T-helper 1 cell treated with Interleukin-12 subunit alpha and Interleukin-12 subunit beta and Interleukin-4 antibody, amounts not matched to agents 30 μg/mL and 1 μg/mL, for 36 hours (primary cell): ENCODE data around the gene PGAP2.
A peak's percentile ranks its signal among the peaks of the same experiment; 100 is the strongest.

Experiments
- H3K27ac Mint-ChIP-seq: one replicate; pipeline ENCODE4 v1.8.0; 2021; ENCODE audit warnings: mild to moderate bottlenecking, mixed read lengths
- H3K27me3 Mint-ChIP-seq: one replicate; pipeline ENCODE4 v1.8.0; 2021; ENCODE audit warnings: low read depth, mixed read lengths
- H3K36me3 Mint-ChIP-seq: one replicate; pipeline ENCODE4 v1.8.0; 2021; ENCODE audit warnings: low read depth, mixed read lengths
- H3K4me1 Mint-ChIP-seq: one replicate; pipeline ENCODE4 v1.8.0; 2021; ENCODE audit warnings: low read depth, mixed read lengths
- H3K4me3 Mint-ChIP-seq: one replicate; pipeline ENCODE4 v1.8.0; 2021; ENCODE audit warnings: mild to moderate bottlenecking, moderate library complexity, mixed read lengths
- H3K9me3 Mint-ChIP-seq: one replicate; pipeline ENCODE4 v1.8.0; 2021; ENCODE audit warnings: mixed read lengths

PGAP2 gene

DNA sequence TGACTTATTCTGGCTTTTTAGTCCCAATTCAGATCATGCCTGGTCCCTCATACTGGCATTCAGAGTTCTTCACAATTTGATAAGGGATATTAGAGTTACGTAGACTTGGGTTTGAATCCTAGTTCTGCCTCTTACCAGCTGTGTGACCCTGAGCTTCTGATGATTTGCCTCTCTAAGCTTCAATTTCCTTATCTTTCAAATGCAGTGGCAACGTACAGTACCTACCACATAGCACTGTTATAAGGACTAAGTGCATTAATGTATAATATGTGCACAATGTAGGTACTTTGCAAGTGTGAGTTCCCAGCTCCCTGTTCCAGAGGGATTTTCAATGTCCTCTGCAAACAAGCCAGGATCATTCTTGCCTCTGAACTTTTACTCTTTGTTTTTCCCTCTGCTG lies 25.1 kb downstream of the PGAP2 start:
- H3K4me1 Mint-ChIP-seq = peaks cover 68% of the 10 kb centered on the region
- peak overlapping the region; percentile 41 for H3K27ac Mint-ChIP-seq
- no peaks in the 10 kb centered on the region for H3K27me3 Mint-ChIP-seq
- H3K9me3 Mint-ChIP-seq = no peaks in the 10 kb centered on the region
- no peak overlapping the region for H3K4me3 Mint-ChIP-seq
- H3K36me3 Mint-ChIP-seq = peaks cover 47% of the 10 kb centered on the region

GRCh38 chr11:3834349-3834663 lies 25.9 kb downstream of the PGAP2 start:
- peak overlapping the region; percentile 80 for H3K27ac Mint-ChIP-seq
- no peaks in the 10 kb centered on the region for H3K27me3 Mint-ChIP-seq
- H3K4me1 Mint-ChIP-seq = peaks cover 75% of the 10 kb centered on the region
- no peaks in the 10 kb centered on the region for H3K9me3 Mint-ChIP-seq
- peaks cover 54% of the 10 kb centered on the region for H3K36me3 Mint-ChIP-seq
- peak overlapping the region; percentile 81 for H3K4me3 Mint-ChIP-seq

DNA sequence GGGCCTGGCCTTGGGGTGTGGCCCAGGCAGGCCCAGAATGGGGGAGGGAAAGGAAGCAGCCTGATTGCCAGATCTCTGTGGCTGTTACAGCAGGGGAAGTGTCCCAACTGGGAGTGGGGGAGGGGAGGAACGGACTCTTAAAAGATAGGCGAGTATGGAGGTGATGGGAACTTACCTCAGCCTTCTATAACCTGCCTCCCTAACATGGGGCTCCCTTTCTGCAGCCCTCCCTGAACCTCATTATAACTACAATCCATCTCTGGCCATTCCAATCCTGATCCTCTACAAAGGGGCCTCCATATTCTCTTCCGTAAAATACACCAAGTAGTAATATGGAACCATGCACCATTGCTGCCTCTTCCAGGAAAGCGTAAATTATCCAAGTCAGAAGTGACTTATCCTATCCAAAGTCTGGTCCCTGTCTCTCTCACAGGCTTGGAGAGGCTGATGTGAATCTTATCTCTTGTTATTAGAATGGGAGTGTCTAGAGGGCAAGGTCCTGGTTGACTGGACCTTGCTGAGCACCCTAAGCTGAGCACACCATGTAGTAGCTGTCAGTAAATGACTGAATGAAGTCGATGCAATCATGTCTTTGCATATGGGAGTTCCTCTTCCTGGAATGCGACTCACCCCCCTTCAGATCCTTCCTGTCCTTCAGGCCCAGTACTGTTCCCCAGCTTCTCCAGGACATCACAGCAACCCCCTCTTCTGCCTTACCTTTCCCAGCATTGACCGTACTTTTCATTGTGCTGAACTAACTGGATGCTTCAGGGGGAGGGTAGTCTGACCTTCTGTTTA lies 26.5 kb downstream of the PGAP2 start:
- Mint-ChIP-seq H3K36me3 (peaks cover 59% of the 10 kb centered on the region), H3K4me3 (peak overlapping the region; percentile 81)

GRCh38 chr11:3835751-3836150 lies 27.4 kb downstream of the PGAP2 start:
- Mint-ChIP-seq H3K27me3 (no peaks in the 10 kb centered on the region), H3K4me1 (peaks cover 79% of the 10 kb centered on the region), H3K27ac (peak overlapping the region; percentile 80), H3K9me3 (no peaks in the 10 kb centered on the region), H3K36me3 (peaks cover 55% of the 10 kb centered on the region), H3K4me3 (peak overlapping the region; percentile 89)

More for the DNA sequence above, 26.5 kb downstream of the PGAP2 start:
- peaks cover 81% of the 10 kb centered on the region for H3K4me1 Mint-ChIP-seq
- peak overlapping the region; percentile 80 for H3K27ac Mint-ChIP-seq
- no peaks in the 10 kb centered on the region for H3K9me3 Mint-ChIP-seq
- no peaks in the 10 kb centered on the region for H3K27me3 Mint-ChIP-seq

DNA sequence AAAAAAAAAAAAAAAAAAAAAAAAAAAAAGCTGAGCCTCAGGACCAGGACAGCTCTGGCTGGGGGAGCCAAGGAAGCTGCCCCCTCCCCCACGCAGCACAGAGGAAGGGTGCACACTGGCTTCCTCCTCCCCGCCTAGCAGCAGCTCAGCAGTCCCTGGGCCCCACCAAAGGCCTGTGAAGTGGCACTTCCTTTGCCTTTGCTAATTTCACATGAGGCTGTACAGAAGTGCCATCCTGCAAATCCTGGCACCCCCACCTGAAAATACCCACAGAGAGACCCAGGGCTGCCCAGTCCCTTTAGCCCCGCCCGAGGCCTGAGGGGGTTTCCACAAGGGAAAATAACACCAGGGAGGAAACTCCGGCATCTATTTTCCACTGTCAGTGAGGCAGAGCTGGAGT lies 28.5 kb downstream of the PGAP2 start:
- Mint-ChIP-seq H3K9me3 (no peaks in the 10 kb centered on the region), H3K36me3 (peaks cover 44% of the 10 kb centered on the region), H3K4me3 (peak overlapping the region; percentile 89), H3K4me1 (peaks cover 69% of the 10 kb centered on the region), H3K27ac (peak overlapping the region; percentile 80), H3K27me3 (no peaks in the 10 kb centered on the region)

GRCh38 chr11:3837793-3838192 lies 29.4 kb downstream of the PGAP2 start:
- Mint-ChIP-seq H3K36me3 (peaks cover 42% of the 10 kb centered on the region), H3K9me3 (no peaks in the 10 kb centered on the region), H3K4me1 (peaks cover 64% of the 10 kb centered on the region), H3K4me3 (peak overlapping the region; percentile 89), H3K27me3 (no peaks in the 10 kb centered on the region), H3K27ac (peak overlapping the region; percentile 89)

GRCh38 chr11:3838504-3838903 lies 30.1 kb downstream of the PGAP2 start:
- Mint-ChIP-seq H3K27me3 (no peaks in the 10 kb centered on the region), H3K36me3 (peaks cover 38% of the 10 kb centered on the region), H3K9me3 (no peaks in the 10 kb centered on the region), H3K27ac (peak overlapping the region; percentile 89), H3K4me3 (peak overlapping the region; percentile 89), H3K4me1 (peaks cover 57% of the 10 kb centered on the region)

DNA sequence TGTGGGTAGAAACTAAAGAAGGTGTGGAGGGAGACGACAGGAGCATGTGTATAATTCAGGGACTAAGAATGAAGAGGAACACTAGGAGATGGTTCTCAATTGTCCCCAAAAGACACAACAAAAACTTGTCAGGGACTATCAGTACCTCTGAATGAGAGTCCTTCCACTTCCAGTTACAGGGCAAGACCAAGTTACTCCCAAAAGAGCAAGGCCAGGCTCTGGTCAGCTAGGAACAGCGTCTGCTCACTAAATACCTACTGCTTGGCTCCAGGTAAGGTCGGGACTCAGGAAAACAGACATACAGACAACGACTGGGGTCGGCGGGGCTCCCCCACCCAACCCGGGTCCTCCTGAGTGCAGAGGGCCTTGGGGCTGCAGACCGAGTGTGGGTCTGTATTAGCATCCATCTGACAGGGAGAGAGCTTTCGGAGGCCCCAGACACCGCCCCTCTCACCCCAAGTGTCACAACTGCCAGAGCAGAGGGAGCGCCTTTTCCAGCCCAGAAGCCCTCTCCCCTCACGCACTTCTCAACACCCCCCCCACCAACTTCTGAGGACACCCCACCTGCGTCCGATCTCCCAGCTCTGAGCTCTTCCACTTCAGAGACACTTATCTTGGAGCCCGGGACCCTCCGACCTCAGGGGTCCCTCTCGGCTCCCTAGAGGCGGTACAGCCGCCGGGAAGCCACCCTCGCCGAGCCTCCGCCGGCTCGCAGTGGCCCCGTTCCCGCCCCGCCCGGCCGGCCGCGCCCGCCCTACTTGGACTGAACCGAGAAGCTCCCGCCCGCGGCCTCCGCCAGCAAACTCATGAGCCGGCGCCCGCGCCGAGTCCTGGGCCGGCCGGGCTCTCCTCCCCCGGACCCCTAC lies 31.9 kb downstream of the PGAP2 start:
- Mint-ChIP-seq H3K36me3 (peaks cover 26% of the 10 kb centered on the region), H3K9me3 (no peaks in the 10 kb centered on the region)

GRCh38 chr11:3840870-3841425 lies 32.6 kb downstream of the PGAP2 start, which contains the start of gene RHOG:
Gene RHOG (minus strand): TSS chr11:3840959. CDS start chr11:3828138, 12,821 bp downstream.
- Mint-ChIP-seq H3K36me3 (peaks cover 21% of the 10 kb centered on the region), H3K27ac (peak within 1 kb of the TSS; percentile 96), H3K4me1 (peaks cover 51% of the 10 kb centered on the region)

More for the DNA sequence above, 31.9 kb downstream of the PGAP2 start:
- Mint-ChIP-seq H3K27me3 (no peaks in the 10 kb centered on the region), H3K4me3 (peak overlapping the region; percentile 89), H3K27ac (peak overlapping the region; percentile 89), H3K4me1 (peaks cover 52% of the 10 kb centered on the region)

GRCh38 chr11:3841426-3842350 lies 33.3 kb downstream of the PGAP2 start:
- Mint-ChIP-seq H3K9me3 (no peaks in the 10 kb centered on the region), H3K27me3 (no peaks in the 10 kb centered on the region), H3K27ac (peak overlapping the region; percentile 96), H3K4me3 (peak overlapping the region; percentile 81), H3K4me1 (peaks cover 51% of the 10 kb centered on the region), H3K36me3 (peaks cover 21% of the 10 kb centered on the region)

More at GRCh38 chr11:3840870-3841425, 32.6 kb downstream of the PGAP2 start, which contains the start of gene RHOG:
- H3K27me3 Mint-ChIP-seq = no peaks in the 10 kb centered on the region
- H3K9me3 Mint-ChIP-seq = no peaks in the 10 kb centered on the region
- peak within 1 kb of the TSS; percentile 89 for H3K4me3 Mint-ChIP-seq

- peaks cover 15% of the 10 kb centered on the region for H3K36me3 Mint-ChIP-seq
- no peaks in the 10 kb centered on the region for H3K27me3 Mint-ChIP-seq
- no peaks in the 10 kb centered on the region for H3K9me3 Mint-ChIP-seq
- H3K4me1 Mint-ChIP-seq = peaks cover 37% of the 10 kb centered on the region
- no peak overlapping the region for H3K4me3 Mint-ChIP-seq
- peak overlapping the region; percentile 49 for H3K27ac Mint-ChIP-seq
Measured at GRCh38 chr11:3843326-3843725, 35.0 kb downstream of the PGAP2 start.

DNA sequence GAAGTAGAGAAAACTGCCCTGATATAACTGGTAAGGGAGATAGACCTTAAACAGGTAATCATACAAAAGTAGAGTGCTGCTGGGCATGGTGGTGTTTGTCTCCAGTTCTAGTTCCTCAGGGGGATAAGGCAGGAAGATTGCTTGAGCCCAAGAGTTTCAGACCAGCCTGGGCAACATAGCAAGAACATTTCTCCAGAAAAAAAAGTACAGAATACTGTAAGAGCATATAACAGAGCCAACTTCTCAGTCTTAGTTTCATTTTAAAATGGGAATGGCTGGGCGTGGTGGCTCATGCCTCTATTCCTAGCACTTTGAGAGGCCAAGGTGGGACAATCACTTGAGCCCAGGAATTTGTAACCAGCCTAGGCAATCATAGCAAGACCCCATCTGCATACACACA lies 36.9 kb downstream of the PGAP2 start:
- Mint-ChIP-seq H3K9me3 (no peaks in the 10 kb centered on the region), H3K36me3 (no peaks in the 10 kb centered on the region), H3K4me1 (peaks cover 31% of the 10 kb centered on the region), H3K27ac (no peak overlapping the region), H3K4me3 (no peak overlapping the region), H3K27me3 (peaks cover 3% of the 10 kb centered on the region)

- Mint-ChIP-seq H3K4me1 (peaks cover 31% of the 10 kb centered on the region), H3K27me3 (peaks cover 3% of the 10 kb centered on the region), H3K4me3 (no peak overlapping the region), H3K36me3 (no peaks in the 10 kb centered on the region), H3K27ac (no peak overlapping the region), H3K9me3 (no peaks in the 10 kb centered on the region)
Measured at GRCh38 chr11:3845670-3846069, 37.3 kb downstream of the PGAP2 start.
